ENCODE data around the gene PPL. TPM values are rescaled to one million over a fixed set of nuclear protein-coding genes. Genes with fewer than 3 reads are reported as not detected.

The PPL gene
- total RNA-seq, 2 donors from 2014 or later, result 0.09 to 0.22 TPM

DNA sequence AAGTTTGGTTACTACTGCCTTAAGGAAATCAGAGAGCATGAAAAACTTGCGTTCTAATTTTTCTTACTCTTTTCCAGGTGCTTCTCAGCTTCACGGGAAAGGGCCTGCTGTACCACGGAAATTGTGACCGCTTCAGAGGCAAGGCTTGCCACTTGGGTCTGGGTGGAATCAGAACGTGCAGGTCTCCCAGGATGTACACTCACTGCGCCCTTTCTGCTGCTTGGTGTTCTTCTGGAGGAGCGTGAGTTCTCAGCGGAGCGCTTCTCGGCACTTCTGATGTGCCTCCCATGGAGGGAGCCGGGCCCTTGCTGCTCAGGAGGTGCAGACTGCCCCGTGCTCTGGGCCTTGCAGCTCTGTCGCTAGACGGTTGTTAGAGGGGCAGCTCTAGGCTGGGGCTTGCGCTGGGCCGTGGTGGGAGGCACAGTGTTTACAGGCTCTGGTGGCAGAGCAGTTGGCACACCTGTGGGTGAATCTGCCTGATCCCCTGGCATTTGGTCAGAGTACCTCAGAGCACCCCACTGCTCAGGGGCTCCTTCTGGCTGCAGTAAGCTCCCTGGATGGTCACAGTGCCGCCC, 56.9 kb downstream of the PPL start:
- no peaks in the 10 kb centered on the region for H3K27me3 Mint-ChIP-seq (ENCODE audit: low read depth)
- no peak overlapping the region for H3K27ac Mint-ChIP-seq
- peaks cover 5 to 17% of the 10 kb centered on the region in 2 donors for H3K36me3 Mint-ChIP-seq (ENCODE audit: insufficient read depth in 2 of 2)
- H3K4me1 Mint-ChIP-seq (ENCODE audit: low read depth), result no peaks in the 10 kb centered on the region
- H3K4me3 Mint-ChIP-seq, result no peak overlapping the region
- DNase-seq (no peak), ATAC-seq (replicated peaks in 1 of 2) (no peak)
- no peaks in the 10 kb centered on the region for H3K9me3 Mint-ChIP-seq

- Mint-ChIP-seq H3K27ac (no peak overlapping the region), H3K36me3 (ENCODE audit: insufficient read depth in 2 of 2) (peaks cover 5 to 12% of the 10 kb centered on the region in 2 donors), H3K4me3 (no peak overlapping the region), H3K4me1 (ENCODE audit: low read depth) (no peaks in the 10 kb centered on the region), H3K27me3 (ENCODE audit: low read depth) (no peaks in the 10 kb centered on the region), H3K9me3 (no peaks in the 10 kb centered on the region)
- ATAC-seq (replicated peaks in 1 of 2) (no peak), DNase-seq (no peak)
Measured at GRCh38 chr16:4879049-4879448, 57.9 kb downstream of the PPL start.

DNA sequence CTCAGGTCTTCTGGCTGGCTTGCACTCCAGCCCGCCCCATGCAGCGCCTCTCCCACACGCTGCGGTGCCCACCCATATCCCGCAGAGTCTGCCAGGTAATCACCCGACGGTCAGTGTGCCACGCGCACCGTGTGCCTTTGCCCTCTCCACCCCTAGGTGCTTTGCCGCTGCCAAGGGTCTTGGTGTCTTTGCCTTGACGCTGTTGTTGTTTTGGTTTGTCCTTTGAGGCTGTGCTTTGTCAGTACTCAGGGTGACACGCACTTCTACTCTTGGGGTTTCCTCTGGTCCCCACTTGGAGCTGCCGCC, 59.6 kb downstream of the PPL start:
- Mint-ChIP-seq H3K9me3 (no peaks in the 10 kb centered on the region), H3K27ac (no peak overlapping the region), H3K4me1 (ENCODE audit: low read depth) (no peaks in the 10 kb centered on the region), H3K4me3 (no peak overlapping the region), H3K36me3 (ENCODE audit: insufficient read depth in 2 of 2) (peaks cover 0 to 9% of the 10 kb centered on the region in 2 donors), H3K27me3 (ENCODE audit: low read depth) (no peaks in the 10 kb centered on the region)
- DNase-seq (no peak), ATAC-seq (replicated peaks in 1 of 2) (no peak)

DNA sequence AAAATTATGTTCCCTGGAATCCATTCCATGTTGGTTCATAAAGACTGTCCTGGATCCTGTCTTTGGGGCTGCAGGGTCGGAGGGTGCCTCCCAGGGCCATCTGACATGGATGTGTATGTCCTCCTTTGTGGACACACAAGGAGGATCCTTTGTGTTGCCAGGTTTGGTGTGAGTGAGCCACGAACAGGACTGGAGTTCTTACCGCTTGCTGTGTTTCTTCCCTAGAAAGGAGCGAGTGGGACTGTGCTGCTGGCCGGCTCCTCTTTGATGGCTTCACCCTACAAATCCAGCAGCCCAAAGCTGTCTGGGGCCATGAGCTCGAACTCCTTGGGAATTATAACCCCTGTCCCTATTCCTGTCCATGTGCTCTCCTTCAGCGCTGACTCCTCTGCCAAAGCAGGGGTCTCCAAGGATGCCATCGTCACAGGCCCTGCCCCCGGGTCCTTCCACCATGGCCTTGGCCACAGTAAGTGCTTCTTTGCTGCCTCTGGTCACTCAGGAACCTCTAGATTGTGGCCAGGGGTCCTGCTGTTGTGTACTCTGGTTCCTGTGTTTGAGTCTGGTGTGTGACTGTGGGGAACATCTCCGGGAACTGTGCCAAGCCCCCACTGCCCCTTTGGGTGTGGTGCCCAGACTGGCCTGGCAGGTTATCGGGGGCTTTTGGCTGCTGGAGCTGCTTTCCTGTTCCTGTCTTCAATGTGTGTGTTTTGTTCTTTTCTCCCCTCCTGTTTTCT, 60.1 kb downstream of the PPL start:
- no peak overlapping the region for H3K4me3 Mint-ChIP-seq
- H3K27ac Mint-ChIP-seq, result no peak overlapping the region
- H3K4me1 Mint-ChIP-seq (ENCODE audit: low read depth), result no peaks in the 10 kb centered on the region
- DNase-seq (no peak), ATAC-seq (replicated peaks in 1 of 2) (no peak)
- peaks cover 0 to 8% of the 10 kb centered on the region in 2 donors for H3K36me3 Mint-ChIP-seq (ENCODE audit: insufficient read depth in 2 of 2)
- H3K27me3 Mint-ChIP-seq (ENCODE audit: low read depth), result no peaks in the 10 kb centered on the region
- H3K9me3 Mint-ChIP-seq, result no peaks in the 10 kb centered on the region

DNA sequence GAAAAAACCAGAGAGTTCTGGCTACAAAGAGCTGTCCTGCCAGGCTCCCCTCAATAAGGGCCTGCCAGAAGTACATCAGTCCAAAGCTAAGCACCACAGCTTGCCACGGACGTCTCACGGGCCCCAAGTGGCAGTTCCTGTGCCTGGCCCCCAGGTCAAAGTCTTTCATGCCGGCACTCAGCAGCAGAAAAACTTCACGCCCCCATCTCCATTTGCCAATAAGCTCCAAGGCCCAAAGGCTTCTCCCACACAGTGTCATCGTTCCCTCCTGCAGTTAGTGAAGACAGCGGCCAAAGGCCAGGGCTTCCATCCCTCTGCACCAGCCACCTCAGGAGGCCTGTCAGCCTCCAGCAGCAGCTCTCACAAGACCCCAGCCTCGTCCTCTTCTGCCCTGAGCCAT, 62.3 kb downstream of the PPL start:
- peaks cover 0 to 11% of the 10 kb centered on the region in 2 donors for H3K36me3 Mint-ChIP-seq (ENCODE audit: insufficient read depth in 2 of 2)
- no peak overlapping the region for H3K4me3 Mint-ChIP-seq
- no peaks in the 10 kb centered on the region for H3K9me3 Mint-ChIP-seq
- H3K27ac Mint-ChIP-seq, result peak overlapping the region; percentile 20
- DNase-seq (no peak), ATAC-seq (replicated peaks in 1 of 2) (no peak)
- no peaks in the 10 kb centered on the region for H3K4me1 Mint-ChIP-seq (ENCODE audit: low read depth)
- H3K27me3 Mint-ChIP-seq (ENCODE audit: low read depth), result no peaks in the 10 kb centered on the region

DNA sequence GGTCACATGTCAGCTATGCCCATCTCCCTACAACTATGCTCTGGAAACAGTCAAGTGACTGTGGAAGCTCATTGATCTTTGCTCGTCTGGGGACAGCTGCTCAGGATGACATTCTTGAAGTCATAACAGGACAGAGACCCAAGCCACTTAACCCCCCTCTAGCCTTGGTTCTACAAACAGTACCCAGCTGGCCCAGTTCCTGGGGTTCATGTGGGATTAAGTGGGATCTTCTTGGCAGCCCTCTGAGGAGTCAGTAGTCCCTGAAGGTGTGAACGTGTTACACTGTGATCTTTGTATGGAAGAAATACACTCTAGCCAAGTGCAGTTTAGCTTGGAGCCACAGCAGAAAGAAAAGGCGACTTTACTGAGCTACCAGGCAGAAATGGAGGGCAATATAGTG, 63.9 kb downstream of the PPL start:
- H3K4me3 Mint-ChIP-seq, result no peak overlapping the region
- H3K27ac Mint-ChIP-seq, result no peak overlapping the region
- H3K36me3 Mint-ChIP-seq (ENCODE audit: insufficient read depth in 2 of 2), result peaks cover 0 to 11% of the 10 kb centered on the region in 2 donors
- H3K4me1 Mint-ChIP-seq (ENCODE audit: low read depth), result no peaks in the 10 kb centered on the region
- DNase-seq (no peak), ATAC-seq (replicated peaks in 1 of 2) (no peak)
- H3K27me3 Mint-ChIP-seq (ENCODE audit: low read depth), result no peaks in the 10 kb centered on the region
- H3K9me3 Mint-ChIP-seq, result no peaks in the 10 kb centered on the region

DNA sequence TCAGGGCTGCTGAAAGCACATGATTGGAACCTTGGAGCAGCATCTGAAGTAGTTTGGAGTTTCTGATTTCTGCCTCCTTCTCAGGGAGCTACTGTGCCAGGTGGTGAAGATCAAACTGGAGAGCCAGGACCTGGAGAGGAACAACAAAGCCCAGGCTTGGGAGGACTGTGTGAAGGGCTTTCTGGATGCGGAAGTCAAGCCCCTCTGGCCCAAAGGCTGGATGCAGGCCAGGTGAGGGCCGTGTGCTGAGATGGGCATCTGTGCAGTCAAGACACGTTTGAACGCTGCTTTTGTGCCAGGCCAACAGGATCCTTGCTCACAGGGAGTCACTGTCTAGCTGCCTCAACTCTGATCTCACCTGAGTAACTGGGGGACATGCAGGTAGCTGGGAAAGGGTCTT, 65.9 kb downstream of the PPL start:
- Mint-ChIP-seq H3K36me3 (ENCODE audit: insufficient read depth in 2 of 2) (peaks cover 0 to 11% of the 10 kb centered on the region in 2 donors), H3K27ac (no peak overlapping the region), H3K27me3 (ENCODE audit: low read depth) (no peaks in the 10 kb centered on the region), H3K9me3 (no peaks in the 10 kb centered on the region), H3K4me1 (ENCODE audit: low read depth) (no peaks in the 10 kb centered on the region), H3K4me3 (no peak overlapping the region)
- ATAC-seq (replicated peaks in 1 of 2), result no peak
- DNase-seq, result no peak

GRCh38 chr16:4870138-4870671, 66.7 kb downstream of the PPL start:
- Mint-ChIP-seq H3K9me3 (no peaks in the 10 kb centered on the region), H3K4me1 (ENCODE audit: low read depth) (no peaks in the 10 kb centered on the region), H3K36me3 (ENCODE audit: insufficient read depth in 2 of 2) (peaks cover 0 to 11% of the 10 kb centered on the region in 2 donors), H3K4me3 (no peak overlapping the region), H3K27ac (no peak overlapping the region), H3K27me3 (ENCODE audit: low read depth) (no peaks in the 10 kb centered on the region)
- DNase-seq (no peak), ATAC-seq (replicated peaks in 1 of 2) (no peak)

- Mint-ChIP-seq H3K4me3 (no peak overlapping the region), H3K27me3 (ENCODE audit: low read depth) (no peaks in the 10 kb centered on the region), H3K4me1 (ENCODE audit: low read depth) (no peaks in the 10 kb centered on the region), H3K27ac (no peak overlapping the region), H3K9me3 (no peaks in the 10 kb centered on the region), H3K36me3 (ENCODE audit: insufficient read depth in 2 of 2) (peaks cover 0 to 11% of the 10 kb centered on the region in 2 donors)
- DNase-seq, result no peak
- no peak for ATAC-seq (replicated peaks in 1 of 2)
Measured at GRCh38 chr16:4869147-4869805, 67.7 kb downstream of the PPL start.

DNA sequence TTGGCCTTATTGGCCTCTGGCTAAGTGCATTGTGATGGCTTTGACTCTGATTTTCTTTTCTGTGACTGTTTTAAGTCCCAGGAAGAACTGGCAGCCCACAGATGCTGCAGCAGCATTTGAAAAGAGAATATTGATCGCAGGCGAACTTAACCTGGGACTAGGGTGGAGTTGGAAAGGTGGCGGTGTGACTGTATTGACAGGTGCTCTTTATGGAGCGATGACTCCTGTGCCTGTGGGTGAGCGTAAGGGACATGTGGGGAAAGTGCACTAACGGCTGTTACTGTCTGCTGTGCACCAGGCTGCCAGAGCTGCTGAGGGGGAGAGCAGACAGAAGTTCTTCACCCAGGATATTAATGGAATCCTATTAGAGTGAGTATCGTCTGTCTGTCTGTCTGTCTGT, 68.4 kb downstream of the PPL start:
- H3K27me3 Mint-ChIP-seq (ENCODE audit: low read depth), result no peaks in the 10 kb centered on the region
- H3K27ac Mint-ChIP-seq, result no peak overlapping the region
- H3K4me3 Mint-ChIP-seq, result no peak overlapping the region
- peaks cover 0 to 11% of the 10 kb centered on the region in 2 donors for H3K36me3 Mint-ChIP-seq (ENCODE audit: insufficient read depth in 2 of 2)
- H3K4me1 Mint-ChIP-seq (ENCODE audit: low read depth), result no peaks in the 10 kb centered on the region
- DNase-seq (no peak), ATAC-seq (replicated peaks in 1 of 2) (no peak)
- H3K9me3 Mint-ChIP-seq, result no peaks in the 10 kb centered on the region

GRCh38 chr16:4868026-4868425, 68.9 kb downstream of the PPL start:
- DNase-seq, result no peak
- peaks cover 0 to 9% of the 10 kb centered on the region in 2 donors for H3K36me3 Mint-ChIP-seq (ENCODE audit: insufficient read depth in 2 of 2)
- no peak for ATAC-seq (replicated peaks in 1 of 2)
- H3K4me1 Mint-ChIP-seq (ENCODE audit: low read depth), result no peaks in the 10 kb centered on the region
- H3K9me3 Mint-ChIP-seq, result no peaks in the 10 kb centered on the region
- H3K4me3 Mint-ChIP-seq, result no peak overlapping the region
- H3K27ac Mint-ChIP-seq, result no peak overlapping the region
- no peaks in the 10 kb centered on the region for H3K27me3 Mint-ChIP-seq (ENCODE audit: low read depth)

- ATAC-seq (replicated peaks in 1 of 2), result no peak
Measured at GRCh38 chr16:4866586-4866985, 70.4 kb downstream of the PPL start.

DNA sequence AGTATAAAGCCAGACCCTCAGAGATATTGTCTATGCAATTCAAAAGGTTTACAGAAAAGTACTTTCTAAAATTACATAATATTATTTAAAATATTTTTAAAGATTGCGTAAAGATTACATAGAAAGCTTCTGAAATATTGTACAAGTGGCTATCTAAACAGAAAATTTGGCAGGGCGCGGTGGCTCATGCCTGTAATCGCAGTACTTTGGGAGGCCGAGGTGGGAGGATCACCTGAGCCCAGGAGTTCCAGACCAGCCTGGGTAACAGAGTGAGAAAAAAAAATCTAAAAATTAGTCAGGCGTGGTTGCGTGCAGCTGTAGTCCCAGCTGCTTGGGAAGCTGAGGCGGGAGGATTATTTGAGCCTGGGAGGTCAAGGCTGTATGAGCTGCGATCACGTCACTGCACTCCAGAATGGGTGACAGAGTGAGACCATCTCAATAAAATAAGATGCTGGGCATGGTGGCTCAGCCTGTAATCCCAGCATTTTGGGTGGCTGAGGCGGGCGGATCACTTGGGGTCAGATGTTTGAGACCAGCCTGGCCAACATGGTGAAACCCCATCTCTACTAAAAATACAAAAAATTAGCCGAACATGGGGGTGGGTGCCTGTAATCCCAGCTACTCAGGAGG, 71.6 kb downstream of the PPL start:
- no peaks in the 10 kb centered on the region for H3K4me1 Mint-ChIP-seq (ENCODE audit: low read depth)

More at GRCh38 chr16:4866586-4866985, 70.4 kb downstream of the PPL start:
- peak overlapping the region; percentile 34 for H3K27ac Mint-ChIP-seq
- no peaks in the 10 kb centered on the region for H3K9me3 Mint-ChIP-seq
- no peaks in the 10 kb centered on the region for H3K4me1 Mint-ChIP-seq (ENCODE audit: low read depth)
- H3K27me3 Mint-ChIP-seq (ENCODE audit: low read depth), result no peaks in the 10 kb centered on the region
- DNase-seq, result no peak
- H3K36me3 Mint-ChIP-seq (ENCODE audit: insufficient read depth in 2 of 2), result peaks cover 0 to 5% of the 10 kb centered on the region in 2 donors
- no peak overlapping the region for H3K4me3 Mint-ChIP-seq

More for the DNA sequence above, 71.6 kb downstream of the PPL start:
- Mint-ChIP-seq H3K4me3 (no peak overlapping the region), H3K36me3 (ENCODE audit: insufficient read depth in 2 of 2) (peaks cover 0 to 6% of the 10 kb centered on the region in 2 donors), H3K27me3 (ENCODE audit: low read depth) (no peaks in the 10 kb centered on the region), H3K27ac (no peak overlapping the region), H3K9me3 (no peaks in the 10 kb centered on the region)
- no peak for DNase-seq
- no peak for ATAC-seq (replicated peaks in 1 of 2)
